NT2/D1 (cell line): ENCODE results near the gene ROBO3.

Experiments
- DNase-seq: peaks from one replicate; pipeline ENCODE4 v3.0.0-alpha.2; 2011; ENCODE audit warnings: low read depth, low spot score
- H3K27me3 ChIP-seq: 2 replicates; pipeline ENCODE4 v1.6.0; 2011; ENCODE audit warnings: mild to moderate bottlenecking; ENCODE audit not compliant: insufficient read length, insufficient read depth
- H3K36me3 ChIP-seq: 2 replicates; pipeline ENCODE4 v1.6.1; 2011; ENCODE audit warnings: mild to moderate bottlenecking, low read length, mixed read lengths; ENCODE audit not compliant: insufficient read depth, insufficient read length
- H3K4me1 ChIP-seq: 2 replicates; pipeline ENCODE4 v1.5.1; 2011; ENCODE audit not compliant: insufficient read depth, insufficient read length
- H3K4me3 ChIP-seq: 2 replicates; pipeline ENCODE4 v1.5.1; 2011; ENCODE audit warnings: low read depth; ENCODE audit not compliant: insufficient read length
- H3K9ac ChIP-seq: 2 replicates; pipeline ENCODE4 v1.6.0; 2011; ENCODE audit warnings: low read depth; ENCODE audit not compliant: insufficient read length
- H3K9me3 ChIP-seq: 2 replicates; pipeline ENCODE4 v1.5.1; 2011; ENCODE audit warnings: mild to moderate bottlenecking, low read length; ENCODE audit not compliant: insufficient read depth
- SUZ12 ChIP-seq: IDR thresholded peaks from 2 replicates; pipeline ENCODE4 v1.6.1; 2011; ENCODE audit not compliant: insufficient read length, insufficient read depth; ENCODE audit errors: extremely low read depth
- YY1 ChIP-seq: IDR thresholded peaks from 2 replicates; pipeline ENCODE4 v1.6.1; 2011; ENCODE audit not compliant: insufficient read length, insufficient read depth
- ZNF274 ChIP-seq: IDR thresholded peaks from 2 replicates; pipeline ENCODE4 v1.6.1; 2011; ENCODE audit warnings: mild to moderate bottlenecking, low read depth, low read length

The ROBO3 gene

DNA sequence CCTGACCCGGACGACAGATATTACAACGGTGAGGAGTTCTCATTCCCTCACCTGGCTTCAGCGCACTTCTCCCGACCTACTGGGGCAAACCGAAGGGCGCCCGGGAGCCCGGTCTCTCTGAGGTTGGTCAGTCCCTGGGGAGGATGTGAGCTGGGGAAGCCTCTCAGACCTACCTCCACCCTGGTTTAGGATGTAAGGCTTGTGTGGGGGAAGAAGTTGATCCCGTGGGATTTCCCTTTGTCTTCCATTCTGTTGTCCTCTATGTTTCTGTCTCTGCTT is 12.3 kb downstream of the ROBO3 start:
- DNase-seq = no peak
- Histone ChIP-seq H3K36me3 (no peaks in the 10 kb centered on the region), H3K27me3 (peaks cover 21% of the 10 kb centered on the region), H3K4me1 (peaks cover 3% of the 10 kb centered on the region), H3K9me3 (no peaks in the 10 kb centered on the region), H3K4me3 (no peak overlapping the region), H3K9ac (no peak overlapping the region)
- TF ChIP-seq SUZ12 (no peak), YY1 (no peak), ZNF274 (no peak)

DNA sequence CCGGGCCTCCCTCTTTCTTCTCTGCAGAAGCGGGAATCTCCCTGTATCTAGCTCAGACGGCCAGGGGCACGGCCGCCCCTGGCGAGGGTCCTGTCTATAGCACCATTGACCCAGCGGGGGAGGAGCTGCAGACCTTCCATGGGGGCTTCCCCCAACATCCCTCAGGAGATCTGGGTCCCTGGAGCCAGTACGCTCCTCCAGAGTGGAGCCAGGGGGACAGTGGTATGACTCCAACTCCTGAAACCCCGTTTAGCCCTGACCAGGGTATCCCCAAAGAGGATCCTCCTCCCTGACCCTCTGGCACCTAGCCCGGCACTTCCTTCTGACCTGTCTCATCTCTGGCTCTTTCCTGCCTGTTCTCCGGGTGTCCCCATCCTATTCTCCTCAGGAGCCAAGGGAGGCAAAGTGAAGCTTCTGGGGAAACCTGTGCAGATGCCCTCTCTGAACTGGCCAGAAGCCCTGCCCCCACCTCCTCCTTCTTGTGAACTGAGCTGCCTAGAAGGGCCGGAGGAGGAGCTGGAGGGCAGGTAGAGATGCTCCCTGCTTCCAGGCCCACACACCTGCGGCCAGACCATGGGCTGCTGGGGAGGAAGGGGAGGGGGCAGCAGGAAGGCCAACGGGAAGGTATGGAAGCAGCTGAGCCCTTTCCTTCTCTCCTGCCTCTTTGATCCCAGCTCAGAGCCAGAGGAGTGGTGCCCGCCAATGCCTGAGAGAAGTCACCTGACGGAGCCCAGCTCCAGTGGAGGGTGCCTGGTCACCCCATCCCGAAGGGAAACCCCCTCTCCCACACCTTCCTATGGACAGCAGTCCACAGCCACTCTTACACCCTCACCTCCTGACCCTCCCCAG is 12.9 kb downstream of the ROBO3 start:
- H3K9ac ChIP-seq = no peak overlapping the region
- TF ChIP-seq YY1 (no peak), SUZ12 (no peak)
- H3K4me3 ChIP-seq = no peak overlapping the region
- DNase-seq = no peak
- peaks cover 16% of the 10 kb centered on the region for H3K27me3 ChIP-seq
- no peaks in the 10 kb centered on the region for H3K9me3 ChIP-seq
- peaks cover 3% of the 10 kb centered on the region for H3K4me1 ChIP-seq
- no peaks in the 10 kb centered on the region for H3K36me3 ChIP-seq

GRCh38 chr11:124878759-124879492 is 13.7 kb downstream of the ROBO3 start:
- Histone ChIP-seq H3K27me3 (peaks cover 16% of the 10 kb centered on the region), H3K9me3 (no peaks in the 10 kb centered on the region), H3K4me3 (no peak overlapping the region), H3K4me1 (peaks cover 3% of the 10 kb centered on the region), H3K36me3 (no peaks in the 10 kb centered on the region), H3K9ac (no peak overlapping the region)
- no peak for DNase-seq
- TF ChIP-seq SUZ12 (no peak), YY1 (no peak), ZNF274 (no peak)

DNA sequence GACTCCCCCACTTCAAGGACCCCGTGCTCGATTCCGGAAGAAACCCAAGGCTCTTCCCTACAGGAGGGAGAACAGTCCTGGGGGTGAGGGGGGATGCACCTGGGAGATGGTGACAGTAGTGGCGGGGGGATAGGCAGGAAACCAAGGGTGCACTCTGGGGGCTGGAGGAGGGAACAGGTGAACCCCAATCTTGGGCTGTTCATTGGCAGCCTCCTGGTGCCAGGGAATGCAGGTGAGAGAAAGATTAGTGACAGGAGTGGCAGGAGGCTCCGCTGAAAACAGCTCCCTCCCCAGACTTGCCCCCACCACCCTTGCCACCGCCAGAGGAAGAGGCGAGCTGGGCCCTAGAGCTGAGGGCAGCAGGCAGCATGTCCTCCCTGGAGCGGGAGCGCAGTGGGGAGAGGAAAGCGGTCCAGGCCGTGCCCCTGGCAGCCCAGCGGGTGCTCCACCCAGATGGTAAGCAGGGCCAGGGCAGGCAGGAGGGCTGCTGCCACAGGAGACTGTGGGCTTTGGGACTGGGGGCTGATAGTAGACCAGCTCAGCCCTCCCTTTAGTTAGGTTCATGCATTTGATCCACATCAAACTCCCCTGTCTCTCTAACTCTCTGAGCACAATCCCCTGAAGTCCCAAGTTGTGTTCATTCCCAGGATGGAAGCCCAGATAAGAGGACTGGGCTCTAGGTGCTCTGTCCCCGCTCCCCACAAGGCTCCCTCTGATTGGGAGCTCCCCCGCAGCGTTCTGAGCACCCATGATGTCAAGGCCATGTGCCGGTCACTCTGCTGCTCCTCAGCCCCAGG is 14.5 kb downstream of the ROBO3 start:
- TF ChIP-seq ZNF274 = no peak
- TF ChIP-seq SUZ12 = no peak
- no peak for TF ChIP-seq YY1
- no peak overlapping the region for H3K9ac ChIP-seq
- H3K4me3 ChIP-seq = no peak overlapping the region
- no peaks in the 10 kb centered on the region for H3K9me3 ChIP-seq
- DNase-seq = no peak
- peaks cover 3% of the 10 kb centered on the region for H3K4me1 ChIP-seq
- H3K36me3 ChIP-seq = no peaks in the 10 kb centered on the region
- H3K27me3 ChIP-seq = peaks cover 9% of the 10 kb centered on the region

DNA sequence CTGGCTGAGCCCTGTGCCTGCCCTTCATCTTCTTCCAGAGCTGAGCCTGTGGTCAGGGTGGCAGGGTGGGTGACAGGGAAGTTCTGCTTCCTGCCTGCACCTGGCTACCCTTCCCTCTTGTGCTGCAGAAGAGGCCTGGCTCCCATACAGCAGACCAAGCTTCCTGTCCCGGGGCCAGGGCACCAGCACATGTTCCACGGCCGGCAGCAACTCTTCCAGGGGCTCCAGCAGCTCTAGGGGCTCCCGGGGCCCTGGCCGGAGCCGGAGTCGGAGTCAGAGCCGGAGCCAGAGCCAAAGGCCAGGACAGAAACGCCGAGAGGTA is 15.0 kb downstream of the ROBO3 start:
- Histone ChIP-seq H3K9ac (no peak overlapping the region), H3K4me1 (no peaks in the 10 kb centered on the region), H3K36me3 (no peaks in the 10 kb centered on the region), H3K27me3 (peaks cover 4% of the 10 kb centered on the region), H3K4me3 (no peak overlapping the region), H3K9me3 (no peaks in the 10 kb centered on the region)
- TF ChIP-seq ZNF274 (no peak), SUZ12 (no peak), YY1 (no peak)
- no peak for DNase-seq

DNA sequence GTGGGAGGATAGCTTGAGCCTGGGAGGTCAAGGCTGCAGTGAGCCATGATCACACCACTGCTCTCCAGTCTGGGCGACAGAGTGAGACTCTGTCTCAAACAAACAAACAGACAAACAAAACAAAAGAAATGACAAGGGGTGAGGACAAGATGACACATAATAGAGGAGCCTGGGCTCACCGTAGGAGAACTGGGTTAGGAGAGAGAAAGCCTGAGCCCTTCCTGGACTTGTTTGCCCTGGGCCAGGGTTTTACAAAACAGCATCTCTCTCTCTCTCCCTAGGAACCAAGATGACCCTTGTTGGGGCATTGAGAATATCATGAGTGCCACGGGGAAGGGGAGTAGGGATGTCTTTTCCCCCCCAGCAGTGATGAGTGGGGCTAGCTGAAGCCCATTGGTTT is 15.7 kb downstream of the ROBO3 start:
- Histone ChIP-seq H3K36me3 (no peaks in the 10 kb centered on the region), H3K4me1 (no peaks in the 10 kb centered on the region), H3K9me3 (no peaks in the 10 kb centered on the region), H3K27me3 (no peaks in the 10 kb centered on the region), H3K4me3 (no peak overlapping the region), H3K9ac (no peak overlapping the region)
- TF ChIP-seq SUZ12 (no peak), YY1 (no peak), ZNF274 (no peak)
- no peak for DNase-seq

GRCh38 chr11:124882339-124883071 is 17.3 kb downstream of the ROBO3 start:
- TF ChIP-seq ZNF274 = no peak
- TF ChIP-seq YY1 = no peak
- TF ChIP-seq SUZ12 = no peak
- no peaks in the 10 kb centered on the region for H3K36me3 ChIP-seq
- DNase-seq = no peak
- H3K27me3 ChIP-seq = no peaks in the 10 kb centered on the region
- no peaks in the 10 kb centered on the region for H3K9me3 ChIP-seq
- no peak overlapping the region for H3K9ac ChIP-seq
- H3K4me3 ChIP-seq = no peak overlapping the region
- H3K4me1 ChIP-seq = no peaks in the 10 kb centered on the region
